G401.6 (cell line): Measurements from ENCODE around the gene LTV1.
"Not testable (repeated sequence)": the region's sequence is repeated elsewhere in the genome, so short reads cannot be mapped to it uniquely, and the experiment has no call there.

Source experiments
- FAIRE-seq: peaks from 2 replicates; lab custom pipeline; 2012; peaks lifted over from hg19 to GRCh38; lab: Jason Lieb, UNC

Gene LTV1

GRCh38 chr6:143842461-143842901 lies 657 bp upstream of the LTV1 start:
- peak; percentile 81 for FAIRE-seq

GRCh38 chr6:143843677-143843999 lies 500 bp downstream of the LTV1 start:
- no peak for FAIRE-seq

- no peak for FAIRE-seq
Measured at GRCh38 chr6:143844006-143844405, 868 bp downstream of the LTV1 start.

GRCh38 chr6:143845033-143845432 lies 1.9 kb downstream of the LTV1 start:
- FAIRE-seq, result no peak

- not testable (repeated sequence) for FAIRE-seq
Measured at GRCh38 chr6:143851706-143852105, 8.6 kb downstream of the LTV1 start.

- not testable (repeated sequence) for FAIRE-seq
Measured at GRCh38 chr6:143855057-143855456, 11.9 kb downstream of the LTV1 start.

- FAIRE-seq, result not testable (repeated sequence)
Measured at GRCh38 chr6:143856762-143857161, 13.6 kb downstream of the LTV1 start.

GRCh38 chr6:143857651-143858050 lies 14.5 kb downstream of the LTV1 start:
- FAIRE-seq, result no peak

- no peak for FAIRE-seq
Measured at GRCh38 chr6:143859891-143860660, 16.9 kb downstream of the LTV1 start.

- FAIRE-seq, result no peak
Measured at GRCh38 chr6:143863771-143864170, 20.6 kb downstream of the LTV1 start.

GRCh38 chr6:143864234-143864633 lies 21.1 kb downstream of the LTV1 start, which contains the start of gene ZC2HC1B:
Gene ZC2HC1B (plus strand): TSS chr6:143864474. CDS start chr6:143864540, 66 bp downstream.
- no peak for FAIRE-seq

GRCh38 chr6:143867236-143867635 lies 24.1 kb downstream of the LTV1 start:
- FAIRE-seq, result no peak

- not testable (repeated sequence) for FAIRE-seq
Measured at GRCh38 chr6:143868808-143869207, 25.7 kb downstream of the LTV1 start.

- FAIRE-seq, result not testable (repeated sequence)
Measured at GRCh38 chr6:143871202-143871730, 28.1 kb downstream of the LTV1 start.

- no peak for FAIRE-seq
Measured at GRCh38 chr6:143872201-143872600, 29.1 kb downstream of the LTV1 start.

GRCh38 chr6:143873600-143873999 lies 30.5 kb downstream of the LTV1 start:
- not testable (repeated sequence) for FAIRE-seq

- FAIRE-seq, result not testable (repeated sequence)
Measured at GRCh38 chr6:143874503-143874902, 31.4 kb downstream of the LTV1 start.

- FAIRE-seq, result no peak
Measured at GRCh38 chr6:143877584-143878271, 34.6 kb downstream of the LTV1 start.

GRCh38 chr6:143878272-143878760 lies 35.2 kb downstream of the LTV1 start:
- FAIRE-seq, result no peak

GRCh38 chr6:143880412-143880811 lies 37.3 kb downstream of the LTV1 start:
- no peak for FAIRE-seq

- FAIRE-seq, result no peak
Measured at GRCh38 chr6:143882401-143882930, 39.3 kb downstream of the LTV1 start.

GRCh38 chr6:143884216-143884900 lies 41.2 kb downstream of the LTV1 start:
- FAIRE-seq, result no peak
